Midbrain (tissue), 1 donor: ENCODE results near the gene PM20D2.

Experiments used
- DNase-seq: peaks from one replicate; lab custom pipeline; 2025; lab: John Stamatoyannopoulos, UW

Gene PM20D2

DNA sequence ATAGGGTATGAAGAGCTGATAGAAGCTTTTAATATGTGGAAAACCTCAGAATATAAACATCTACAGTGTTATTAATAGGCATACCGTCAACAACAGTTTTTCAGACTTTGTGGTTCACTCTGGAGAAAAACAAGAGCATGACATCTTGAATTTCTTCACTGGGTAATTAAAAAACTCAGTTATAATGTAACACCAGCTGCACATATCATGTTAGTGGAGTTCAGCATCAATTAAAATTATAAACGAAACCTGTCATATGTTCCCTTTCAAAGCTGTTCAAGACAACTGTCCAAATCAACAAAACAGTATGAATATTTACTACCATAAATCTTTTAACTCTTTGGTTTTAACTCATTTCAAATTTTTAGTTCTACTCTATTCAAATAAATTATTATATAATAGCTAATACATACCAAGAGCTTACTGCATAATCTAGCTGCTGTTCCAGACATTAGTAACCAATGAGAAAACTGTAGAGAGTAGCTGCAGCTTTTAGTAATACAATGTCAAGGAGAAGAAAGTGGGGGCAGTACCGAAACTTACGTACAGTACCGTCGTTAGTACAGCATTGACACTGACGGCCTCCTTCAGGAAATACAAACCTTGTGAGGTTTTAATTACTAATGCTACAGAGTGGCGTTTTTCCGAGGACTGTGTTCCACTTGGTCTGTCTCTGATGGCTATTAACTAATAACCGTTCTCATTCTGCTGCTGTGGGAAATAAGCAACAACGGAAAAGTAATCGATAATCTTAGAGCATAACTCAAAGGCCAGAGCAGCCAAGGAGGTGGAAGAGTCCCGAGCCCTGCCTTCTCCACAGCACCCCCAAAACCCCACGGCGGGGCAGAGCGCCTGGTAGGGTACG, 532 bp upstream of the PM20D2 start:
- DNase-seq, result peak; percentile 50

GRCh38 chr6:89146718-89147700, 1.2 kb downstream of the PM20D2 start:
- no peak for DNase-seq

GRCh38 chr6:89148016-89148750, 2.3 kb downstream of the PM20D2 start:
- no peak for DNase-seq

DNA sequence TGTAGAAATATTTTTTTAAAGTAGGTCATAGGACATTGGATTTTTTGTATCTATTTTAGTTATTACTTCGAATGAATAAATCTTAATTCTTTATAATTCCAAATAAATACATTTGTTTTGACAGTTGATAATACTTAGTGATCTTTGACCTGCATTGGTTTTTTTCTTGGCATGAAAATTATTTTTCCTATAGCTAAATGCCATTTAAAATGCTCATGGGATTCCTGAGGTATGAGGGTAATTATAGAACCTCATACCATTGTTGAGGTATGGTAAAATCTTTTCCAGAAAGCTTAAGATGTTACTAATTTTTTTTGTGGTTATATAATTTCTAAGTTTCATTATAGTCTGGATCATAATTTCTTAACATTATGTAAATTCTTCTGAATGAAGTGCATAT, 8.3 kb downstream of the PM20D2 start:
- no peak for DNase-seq

- no peak for DNase-seq
These were observed 14.7 kb downstream of the PM20D2 start for GRCh38 chr6:89160331-89161092.

- no peak for DNase-seq
These were observed 15.6 kb downstream of the PM20D2 start for GRCh38 chr6:89161326-89162046.

- DNase-seq, result no peak
These were observed 16.2 kb downstream of the PM20D2 start for GRCh38 chr6:89162047-89162371.

GRCh38 chr6:89172131-89172530, 26.3 kb downstream of the PM20D2 start:
- no peak for DNase-seq

DNA sequence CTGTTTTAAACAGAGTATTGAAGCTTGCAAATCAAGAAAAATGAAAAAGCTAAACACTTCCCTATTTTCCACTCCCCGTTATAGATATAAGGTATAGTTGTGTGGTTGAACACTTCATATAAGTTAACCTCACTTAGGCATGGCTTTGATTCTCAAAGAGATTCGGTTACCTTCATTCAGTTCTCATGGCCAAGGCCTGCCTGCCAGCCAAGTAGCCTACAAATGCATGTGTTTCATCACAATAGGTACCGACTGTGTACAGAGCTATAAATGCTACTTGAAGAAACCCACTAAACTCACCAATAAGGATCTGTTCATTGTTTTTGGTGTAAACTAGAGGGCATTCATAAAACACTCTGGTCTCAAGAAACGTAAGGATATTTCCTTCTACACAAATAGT, 27.8 kb downstream of the PM20D2 start:
- no peak for DNase-seq

- DNase-seq, result no peak
These were observed 34.3 kb downstream of the PM20D2 start for GRCh38 chr6:89180112-89180511.

DNA sequence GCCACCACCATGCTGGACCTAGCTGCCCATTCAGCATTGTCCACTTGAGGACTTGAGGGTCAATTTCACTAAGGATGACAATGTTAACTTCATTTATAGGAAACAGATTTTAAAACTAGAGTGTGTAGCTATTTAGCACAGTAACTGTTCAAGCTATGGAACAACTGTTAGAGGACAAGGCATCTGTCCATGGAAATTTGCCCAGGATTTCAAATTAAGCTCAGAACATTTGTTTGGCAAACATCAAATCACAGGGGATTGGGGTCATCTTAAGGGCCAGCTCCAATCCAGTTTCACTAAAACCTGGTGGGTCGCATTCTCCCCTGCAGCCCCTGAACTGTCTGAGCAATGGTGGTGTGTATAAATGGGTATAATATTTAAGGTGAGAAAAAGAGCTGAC, 35.1 kb downstream of the PM20D2 start:
- no peak for DNase-seq

DNA sequence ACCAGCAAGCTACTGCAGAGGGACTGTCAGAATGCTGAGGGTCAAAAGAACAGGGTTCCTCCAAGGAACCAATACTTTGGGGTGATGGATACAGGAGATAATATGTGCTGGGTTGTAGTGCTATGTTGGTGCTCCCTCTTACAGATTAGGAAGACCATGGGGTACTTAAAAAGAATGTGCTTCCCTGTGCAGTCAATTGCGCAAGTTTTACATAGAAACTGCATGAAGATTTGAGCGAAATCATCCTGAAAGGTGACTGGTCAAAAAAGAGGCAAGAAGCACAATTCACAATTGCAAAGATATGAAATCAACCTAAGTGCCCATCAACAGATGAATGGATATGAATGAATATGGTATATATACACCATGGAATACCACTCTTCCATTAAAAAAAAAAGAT, 37.4 kb downstream of the PM20D2 start:
- no peak for DNase-seq

DNA sequence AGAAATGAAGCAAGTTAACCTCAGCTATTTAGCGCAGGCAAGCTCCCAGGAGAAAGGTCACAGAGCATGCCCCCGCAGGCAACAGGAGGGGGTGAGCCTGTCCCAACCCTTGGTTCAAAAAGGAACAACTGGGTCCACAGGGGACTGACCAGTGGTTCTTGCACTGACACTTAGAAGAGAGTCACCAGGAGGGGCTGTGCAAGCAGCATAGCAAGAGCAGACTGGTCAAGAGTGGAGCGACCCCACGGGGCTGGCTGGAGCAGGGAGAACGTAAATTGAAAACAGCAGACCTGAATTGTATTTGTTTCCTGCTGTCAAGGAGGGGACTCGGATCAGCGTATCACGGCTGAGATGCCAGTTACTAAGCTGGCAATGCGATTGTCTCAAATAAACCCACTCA, 38.5 kb downstream of the PM20D2 start:
- DNase-seq, result no peak

DNA sequence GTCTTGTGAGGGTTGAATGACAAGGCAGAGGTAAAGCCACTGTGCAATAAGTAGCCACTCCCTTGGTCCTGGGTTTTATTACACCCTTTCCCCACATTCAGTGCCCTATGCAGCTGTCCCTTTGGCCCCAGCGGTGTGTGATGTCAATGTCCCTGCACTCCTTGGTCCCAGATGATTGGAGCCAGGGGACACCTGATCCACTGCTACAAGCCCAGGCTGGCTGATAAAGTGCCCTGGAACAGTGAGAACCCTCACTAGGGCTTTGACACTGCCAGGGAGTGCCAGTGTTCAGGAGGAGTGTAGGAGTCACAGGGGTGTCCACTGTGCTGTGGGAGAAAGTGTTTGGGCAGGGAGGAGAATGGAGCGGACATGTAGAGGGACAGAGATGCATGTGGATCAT, 40.9 kb downstream of the PM20D2 start:
- DNase-seq, result no peak

GRCh38 chr6:89187504-89187903, 41.6 kb downstream of the PM20D2 start:
- DNase-seq, result no peak

DNA sequence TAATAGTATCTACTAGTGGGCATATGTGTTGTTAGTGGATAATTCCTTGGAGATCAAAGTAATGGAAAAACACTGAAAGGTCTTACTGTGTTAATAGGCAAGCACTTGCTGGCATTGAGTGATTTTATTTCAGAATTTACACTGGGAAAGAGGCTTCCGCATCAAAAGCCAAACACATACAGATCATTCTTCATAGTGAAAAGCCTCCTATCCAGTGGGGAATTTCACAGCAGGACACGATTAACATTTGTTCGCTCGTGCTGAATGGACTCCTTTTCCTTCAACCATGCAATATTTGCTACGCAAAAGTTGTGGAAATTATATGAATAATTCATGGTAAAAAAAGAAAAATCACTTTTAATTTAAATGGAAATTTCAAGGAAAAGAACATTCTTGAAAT, 44.9 kb downstream of the PM20D2 start:
- DNase-seq, result no peak

GRCh38 chr6:89194559-89194958, 48.7 kb downstream of the PM20D2 start:
- DNase-seq, result no peak

- no peak for DNase-seq
These were observed 51.3 kb downstream of the PM20D2 start for GRCh38 chr6:89197141-89197540.

- DNase-seq, result no peak
These were observed 52.4 kb downstream of the PM20D2 start for GRCh38 chr6:89198235-89198634.

GRCh38 chr6:89199579-89199978, 53.7 kb downstream of the PM20D2 start:
- no peak for DNase-seq

GRCh38 chr6:89200706-89201215, 54.9 kb downstream of the PM20D2 start:
- DNase-seq, result no peak
